Neural cell (in vitro differentiated cells): ENCODE data around the gene GPC3. TPM values are rescaled to one million over a fixed set of nuclear protein-coding genes. Genes with fewer than 3 reads are reported as not detected.

Experiments
- H2AFZ ChIP-seq: fragments of 200-600, 300-800 bp; sonication (generic), shearing (Covaris generic); 2 replicates; pipeline ENCODE4 v1.6.0; 2014; ENCODE audit warnings: low read depth, mild to moderate bottlenecking, antibody characterized with exemption, low read length, moderate library complexity
- H3F3A ChIP-seq: fragments of 200-600 bp; shearing (Covaris generic); 2 replicates; pipeline ENCODE4 v1.6.1; 2016; ENCODE audit warnings: mild to moderate bottlenecking, moderate library complexity, mixed read lengths, antibody characterized with exemption, low read length; ENCODE audit not compliant: insufficient read depth, poor library complexity, severe bottlenecking
- H3K27ac ChIP-seq: fragments of 200-600, 300-800 bp; sonication (generic), shearing (Covaris generic); 2 replicates; pipeline ENCODE4 v1.5.1; 2014; ENCODE audit warnings: mild to moderate bottlenecking, low read length, moderate library complexity
- H3K27me3 ChIP-seq: fragments of 300-800, 200-600 bp; sonication (generic), shearing (Covaris generic); 2 replicates; pipeline ENCODE4 v1.6.0; 2014; ENCODE audit warnings: mild to moderate bottlenecking, low read depth, low read length, moderate library complexity; ENCODE audit not compliant: insufficient read depth
- H3K36me3 ChIP-seq: fragments of 300-800, 200-600 bp; sonication (generic), shearing (Covaris generic); 2 replicates; pipeline ENCODE4 v1.5.1; 2014; ENCODE audit warnings: mild to moderate bottlenecking, antibody characterized with exemption, low read length, moderate library complexity; ENCODE audit not compliant: insufficient read depth
- H3K4me2 ChIP-seq: fragments of 300-800, 200-600 bp; sonication (generic), shearing (Covaris generic); 2 replicates; pipeline ENCODE4 v1.6.0; 2014; ENCODE audit warnings: mild to moderate bottlenecking, low read length
- H3K4me3 ChIP-seq: fragments of 300-800, 200-600 bp; sonication (generic), shearing (Covaris generic); 2 replicates; pipeline ENCODE4 v1.5.1; 2014; ENCODE audit warnings: mild to moderate bottlenecking, low read length, moderate library complexity
- H3K79me2 ChIP-seq: fragments of 200-600 bp; shearing (Covaris generic); replicated peaks from 2 replicates; pipeline ENCODE4 v1.6.0; 2014; ENCODE audit warnings: mild to moderate bottlenecking, low read length, moderate library complexity; ENCODE audit not compliant: insufficient read depth
- H3K9ac ChIP-seq: fragments of 300-800, 200-600 bp; sonication (generic), shearing (Covaris generic); 2 replicates; pipeline ENCODE4 v1.6.1; 2016; ENCODE audit warnings: mild to moderate bottlenecking, low read length, mixed read lengths
- H3K9me2 ChIP-seq: fragments of 200-600 bp; shearing (Covaris generic); 2 replicates; pipeline ENCODE4 v1.6.1; 2016; ENCODE audit warnings: mild to moderate bottlenecking, low read length, mixed read lengths; ENCODE audit not compliant: insufficient read depth
- H3K9me3 ChIP-seq: fragments of 200-600, 300-800 bp; sonication (generic), shearing (Covaris generic); 2 replicates; pipeline ENCODE4 v1.6.1; 2016; ENCODE audit warnings: mild to moderate bottlenecking, mixed run types, low read length, moderate library complexity, mixed read lengths
- H4K20me1 ChIP-seq: fragments of 200-600 bp; shearing (Covaris generic); 2 replicates; pipeline ENCODE4 v1.6.1; 2016; ENCODE audit warnings: mild to moderate bottlenecking, mixed run types; ENCODE audit not compliant: insufficient read depth
- EP300 ChIP-seq: fragments of 450-650 bp; conservative IDR thresholded peaks from 2 replicates; pipeline ENCODE4 v1.6.1; 2014; ENCODE audit warnings: antibody characterized with exemption, mild to moderate bottlenecking, moderate library complexity; ENCODE audit not compliant: poor library complexity, severe bottlenecking
- EZH2 ChIP-seq: fragments of 200-600, 300-800 bp; shearing (Covaris generic), sonication (generic); IDR thresholded peaks from 2 replicates; pipeline ENCODE4 v1.6.1; 2014; ENCODE audit warnings: antibody characterized with exemption, low read length, borderline replicate concordance, mild to moderate bottlenecking; ENCODE audit not compliant: insufficient read depth, poor library complexity, severe bottlenecking
- MXI1 ChIP-seq: fragments of 450-650 bp; conservative IDR thresholded peaks from 2 replicates; pipeline ENCODE4 v1.6.1; 2014; ENCODE audit warnings: antibody characterized with exemption, mild to moderate bottlenecking; ENCODE audit not compliant: poor library complexity, severe bottlenecking
- POLR2AphosphoS5 ChIP-seq: IDR thresholded peaks from 2 replicates; pipeline ENCODE4 v1.6.1; 2012
- RAD21 ChIP-seq: fragments of 450-650 bp; conservative IDR thresholded peaks from 2 replicates; pipeline ENCODE4 v1.6.1; 2014; ENCODE audit warnings: antibody characterized with exemption, mild to moderate bottlenecking, moderate library complexity
- SMC3 ChIP-seq: fragments of 450-650 bp; conservative IDR thresholded peaks from 2 replicates; pipeline ENCODE4 v1.6.1; 2014; ENCODE audit warnings: antibody characterized with exemption, mild to moderate bottlenecking, moderate library complexity; ENCODE audit not compliant: poor library complexity
- TAF1 ChIP-seq: IDR thresholded peaks from 2 replicates; pipeline ENCODE4 v1.6.1; 2012; ENCODE audit warnings: low read depth
- polyA plus RNA-seq: library from polyadenylated mRNA; depleted of rRNA; stranded (reverse); fragments of >200 nt; gene quantifications from 2 replicates; pipeline ENCODE4 v1.2.3, GENCODE V29; 2014
- TF ChIP-seq, protein P1 (sequence below): fragments of 450-650 bp; IDR thresholded peaks from 2 replicates; pipeline ENCODE4 v1.5.1; 2014; ENCODE audit warnings: antibody characterized with exemption, mild to moderate bottlenecking, moderate library complexity; ENCODE audit not compliant: poor library complexity, severe bottlenecking
- TF ChIP-seq, protein P2 (sequence below): IDR thresholded peaks from 2 replicates; pipeline ENCODE4 v1.6.1; 2012; ENCODE audit warnings: borderline replicate concordance

GPC3 gene
- polyA plus RNA-seq, 1 donor from 2014 or later: 2.1 TPM

DNA sequence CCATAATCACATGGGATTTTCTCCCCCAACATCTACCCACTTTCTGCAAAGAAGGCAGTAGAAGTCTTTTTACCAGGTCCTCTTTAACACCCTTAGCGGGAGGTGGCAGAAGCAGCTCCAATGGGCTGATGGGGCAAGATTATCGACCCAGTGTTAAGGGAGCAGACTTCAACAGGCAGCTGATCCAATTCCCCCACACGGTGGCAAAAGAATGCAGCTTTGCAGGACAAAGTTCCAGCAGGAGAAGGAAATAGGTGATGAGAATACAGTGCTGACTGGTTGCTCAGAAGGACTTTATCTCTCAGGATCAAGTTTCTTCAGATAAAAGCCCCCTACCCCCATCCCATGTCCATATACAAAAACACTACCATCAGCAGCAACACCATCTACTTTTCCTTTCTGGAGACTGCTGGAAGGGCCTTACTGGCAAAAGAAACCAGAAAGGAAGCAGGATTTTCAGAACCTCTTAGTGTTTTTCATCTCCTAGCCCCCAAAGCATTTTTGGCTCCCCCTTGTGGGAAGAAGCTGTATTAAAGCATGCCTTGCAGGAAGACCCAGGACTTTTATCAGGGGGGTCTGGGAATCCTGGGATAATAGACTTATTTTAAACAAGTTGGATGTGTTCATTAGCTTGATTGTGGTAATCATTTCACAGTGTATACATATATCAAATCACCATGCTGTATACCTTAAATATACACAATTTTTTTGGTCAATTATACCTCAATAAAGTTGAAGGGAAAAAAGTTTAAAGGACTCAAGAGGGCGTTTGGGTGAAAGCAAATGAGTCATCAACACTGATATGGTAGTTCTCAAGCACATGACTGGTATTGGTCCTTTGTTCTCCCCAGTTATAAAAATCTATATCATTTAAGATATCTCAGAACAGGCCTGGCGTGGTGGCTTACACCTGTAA, 146.4 kb downstream of the GPC3 start:
- Histone ChIP-seq H3K27ac (no peak overlapping the region), H3K79me2 (no peaks in the 10 kb centered on the region), H3K27me3 (no peaks in the 10 kb centered on the region), H3K36me3 (no peaks in the 10 kb centered on the region), H3K9ac (no peak overlapping the region), H3K9me2 (no peaks in the 10 kb centered on the region), H4K20me1 (no peaks in the 10 kb centered on the region), H3K9me3 (no peaks in the 10 kb centered on the region), H2AFZ (no peak overlapping the region), H3K4me2 (no peak overlapping the region), H3K4me3 (no peak overlapping the region), H3F3A (no peaks in the 10 kb centered on the region)
- TF ChIP-seq TAF1 (no peak), POLR2AphosphoS5 (no peak)
- TF ChIP-seq, protein P1, sequence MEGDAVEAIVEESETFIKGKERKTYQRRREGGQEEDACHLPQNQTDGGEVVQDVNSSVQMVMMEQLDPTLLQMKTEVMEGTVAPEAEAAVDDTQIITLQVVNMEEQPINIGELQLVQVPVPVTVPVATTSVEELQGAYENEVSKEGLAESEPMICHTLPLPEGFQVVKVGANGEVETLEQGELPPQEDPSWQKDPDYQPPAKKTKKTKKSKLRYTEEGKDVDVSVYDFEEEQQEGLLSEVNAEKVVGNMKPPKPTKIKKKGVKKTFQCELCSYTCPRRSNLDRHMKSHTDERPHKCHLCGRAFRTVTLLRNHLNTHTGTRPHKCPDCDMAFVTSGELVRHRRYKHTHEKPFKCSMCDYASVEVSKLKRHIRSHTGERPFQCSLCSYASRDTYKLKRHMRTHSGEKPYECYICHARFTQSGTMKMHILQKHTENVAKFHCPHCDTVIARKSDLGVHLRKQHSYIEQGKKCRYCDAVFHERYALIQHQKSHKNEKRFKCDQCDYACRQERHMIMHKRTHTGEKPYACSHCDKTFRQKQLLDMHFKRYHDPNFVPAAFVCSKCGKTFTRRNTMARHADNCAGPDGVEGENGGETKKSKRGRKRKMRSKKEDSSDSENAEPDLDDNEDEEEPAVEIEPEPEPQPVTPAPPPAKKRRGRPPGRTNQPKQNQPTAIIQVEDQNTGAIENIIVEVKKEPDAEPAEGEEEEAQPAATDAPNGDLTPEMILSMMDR: peak; percentile 26

DNA sequence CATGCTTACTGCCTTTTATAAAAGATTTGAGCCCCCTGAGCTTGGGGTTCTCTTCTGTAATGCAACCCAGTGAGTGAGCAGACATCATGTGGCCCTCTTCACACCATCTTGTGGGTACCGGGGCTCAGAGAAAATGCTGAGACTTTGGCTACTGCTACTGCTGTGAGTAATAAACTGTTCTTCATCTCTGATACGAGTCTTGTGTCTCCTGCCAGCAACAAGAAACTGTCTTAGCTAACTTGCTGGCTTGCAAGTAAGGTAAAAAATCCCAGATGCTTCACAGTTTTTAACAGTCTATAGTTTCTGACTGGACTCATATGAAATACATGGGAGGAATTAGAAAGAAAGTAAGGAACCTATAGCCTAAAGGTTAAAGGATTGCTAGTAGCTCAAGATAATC, 148.3 kb downstream of the GPC3 start:
- TF ChIP-seq, protein P2, sequence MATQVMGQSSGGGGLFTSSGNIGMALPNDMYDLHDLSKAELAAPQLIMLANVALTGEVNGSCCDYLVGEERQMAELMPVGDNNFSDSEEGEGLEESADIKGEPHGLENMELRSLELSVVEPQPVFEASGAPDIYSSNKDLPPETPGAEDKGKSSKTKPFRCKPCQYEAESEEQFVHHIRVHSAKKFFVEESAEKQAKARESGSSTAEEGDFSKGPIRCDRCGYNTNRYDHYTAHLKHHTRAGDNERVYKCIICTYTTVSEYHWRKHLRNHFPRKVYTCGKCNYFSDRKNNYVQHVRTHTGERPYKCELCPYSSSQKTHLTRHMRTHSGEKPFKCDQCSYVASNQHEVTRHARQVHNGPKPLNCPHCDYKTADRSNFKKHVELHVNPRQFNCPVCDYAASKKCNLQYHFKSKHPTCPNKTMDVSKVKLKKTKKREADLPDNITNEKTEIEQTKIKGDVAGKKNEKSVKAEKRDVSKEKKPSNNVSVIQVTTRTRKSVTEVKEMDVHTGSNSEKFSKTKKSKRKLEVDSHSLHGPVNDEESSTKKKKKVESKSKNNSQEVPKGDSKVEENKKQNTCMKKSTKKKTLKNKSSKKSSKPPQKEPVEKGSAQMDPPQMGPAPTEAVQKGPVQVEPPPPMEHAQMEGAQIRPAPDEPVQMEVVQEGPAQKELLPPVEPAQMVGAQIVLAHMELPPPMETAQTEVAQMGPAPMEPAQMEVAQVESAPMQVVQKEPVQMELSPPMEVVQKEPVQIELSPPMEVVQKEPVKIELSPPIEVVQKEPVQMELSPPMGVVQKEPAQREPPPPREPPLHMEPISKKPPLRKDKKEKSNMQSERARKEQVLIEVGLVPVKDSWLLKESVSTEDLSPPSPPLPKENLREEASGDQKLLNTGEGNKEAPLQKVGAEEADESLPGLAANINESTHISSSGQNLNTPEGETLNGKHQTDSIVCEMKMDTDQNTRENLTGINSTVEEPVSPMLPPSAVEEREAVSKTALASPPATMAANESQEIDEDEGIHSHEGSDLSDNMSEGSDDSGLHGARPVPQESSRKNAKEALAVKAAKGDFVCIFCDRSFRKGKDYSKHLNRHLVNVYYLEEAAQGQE: no peak
- no peak for TF ChIP-seq MXI1
- no peak for TF ChIP-seq TAF1
- TF ChIP-seq, protein P1: no peak
- no peak for TF ChIP-seq EZH2
- TF ChIP-seq RAD21: no peak
- no peak for TF ChIP-seq EP300
- no peak for TF ChIP-seq SMC3
- TF ChIP-seq POLR2AphosphoS5: no peak
- Histone ChIP-seq H3K4me3 (no peak overlapping the region), H2AFZ (no peak overlapping the region), H3K27me3 (no peaks in the 10 kb centered on the region), H3K36me3 (no peaks in the 10 kb centered on the region), H3K9me3 (no peaks in the 10 kb centered on the region), H3F3A (no peaks in the 10 kb centered on the region), H3K27ac (no peak overlapping the region), H4K20me1 (no peaks in the 10 kb centered on the region), H3K9ac (no peak overlapping the region), H3K4me2 (no peak overlapping the region), H3K79me2 (no peaks in the 10 kb centered on the region), H3K9me2 (no peaks in the 10 kb centered on the region)
